Vagina (tissue), 2 donors: ENCODE data around the gene DNAH10. TPM values are rescaled to one million over a fixed set of nuclear protein-coding genes. Genes with fewer than 3 reads are reported as not detected.

Source experiments
- DNase-seq, 2 donors: peaks; one replicate each; pipeline ENCODE4 v3.0.0-alpha.2; 2017; ENCODE audit errors: extremely low spot score in 2 of 2
- H3K27ac ChIP-seq: fragments of 200-600 bp; sonication (generic); one replicate; pipeline ENCODE4 v1.5.1; 2019
- H3K27me3 ChIP-seq: fragments of 200-600 bp; sonication (generic); one replicate; pipeline ENCODE4 v1.5.1; 2019
- H3K36me3 ChIP-seq, 2 donors: fragments of 200-600 bp; sonication (generic); one replicate each; pipeline ENCODE4 v1.5.1; 2017 to 2019
- H3K4me1 ChIP-seq: fragments of 200-600 bp; sonication (generic); one replicate; pipeline ENCODE4 v1.5.1; 2019
- H3K4me3 ChIP-seq, 2 donors: fragments of 200-600 bp; sonication (generic); 1 replicate in 1 of 2; 2 replicates in 1 of 2; pipeline ENCODE4 v1.5.1; 2016 to 2019
- H3K9me3 ChIP-seq: fragments of 200-600 bp; sonication (generic); one replicate; pipeline ENCODE4 v1.5.1; 2019
- POLR2A ChIP-seq, 2 donors: fragments of 450-650 bp; IDR thresholded peaks; one replicate each; pipeline ENCODE4 v1.6.1; 2017; ENCODE audit warnings: antibody characterized with exemption in 2 of 2, mild to moderate bottlenecking in 2 of 2, moderate library complexity in 2 of 2
- POLR2AphosphoS5 ChIP-seq, 2 donors: sonication (generic); formaldehyde crosslinking; IDR thresholded peaks; one replicate each; pipeline ENCODE4 v1.9.0; 2017; ENCODE audit warnings: antibody characterized with exemption in 2 of 2, mild to moderate bottlenecking in 2 of 2, low read depth in 1 of 2; ENCODE audit not compliant: insufficient read depth in 1 of 2
- intact Hi-C: fragments of 100-400 bp; cut with DNase I; formaldehyde crosslinking; loops from one replicate; pipeline ENCODE4 v1.15.1; 2023
- total RNA-seq: library from RNA; depleted of rRNA; stranded (reverse); fragments of >200 nt; gene quantifications from one replicate; pipeline ENCODE4 v1.2.3, GENCODE V29; 2016
- TF ChIP-seq, protein P1 (sequence below), 3 experiments: fragments of 450-650 bp in 2 of 3; fragments of 200-600 bp in 1 of 3; sonication (generic) in 1 of 3; IDR thresholded peaks; one replicate each; pipeline ENCODE4 v1.5.1; 2017 to 2019; ENCODE audit warnings: antibody characterized with exemption in 3 of 3, mild to moderate bottlenecking in 2 of 3, moderate library complexity in 2 of 3

DNAH10 gene
- total RNA-seq, 1 donor from 2014 or later: not detected

DNA sequence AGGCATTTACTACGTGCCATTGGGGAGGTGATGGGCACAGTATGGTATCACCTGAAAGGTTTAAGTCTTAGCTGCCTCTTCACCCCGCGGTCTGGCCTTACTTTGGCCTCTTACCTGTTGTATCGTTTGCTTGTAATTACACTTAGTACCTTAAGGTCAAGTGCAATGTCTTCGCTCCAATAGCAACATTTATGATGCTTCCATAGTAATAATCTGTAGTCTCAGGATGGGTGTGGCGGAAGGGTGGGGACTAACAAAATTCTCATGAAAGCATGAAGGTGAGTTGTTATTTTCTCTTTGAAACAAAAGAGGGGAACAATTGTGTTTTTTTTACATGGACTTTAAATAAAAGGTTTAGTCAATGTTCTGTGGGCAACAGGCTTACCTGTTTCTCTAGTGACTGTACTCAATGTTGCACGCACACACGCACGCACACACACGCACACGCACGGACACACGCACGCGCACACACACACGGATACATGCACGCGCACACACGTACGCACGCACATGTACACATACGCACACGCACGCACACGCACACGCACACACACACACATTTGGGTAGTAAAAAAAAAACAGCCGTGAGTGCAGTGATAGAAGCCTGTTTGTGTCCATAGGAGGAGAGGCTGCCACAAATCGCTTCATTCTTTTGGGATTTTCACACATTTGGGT, 91.4 kb downstream of the DNAH10 start:
- Histone ChIP-seq H3K27ac (no peak overlapping the region), H3K9me3 (no peaks in the 10 kb centered on the region), H3K4me1 (no peaks in the 10 kb centered on the region), H3K4me3 (no peak overlapping the region), H3K27me3 (no peaks in the 10 kb centered on the region), H3K36me3 (no peaks in the 10 kb centered on the region)
- intact Hi-C loops: no loop called here
- DNase-seq: no peak
- TF ChIP-seq, protein P1, sequence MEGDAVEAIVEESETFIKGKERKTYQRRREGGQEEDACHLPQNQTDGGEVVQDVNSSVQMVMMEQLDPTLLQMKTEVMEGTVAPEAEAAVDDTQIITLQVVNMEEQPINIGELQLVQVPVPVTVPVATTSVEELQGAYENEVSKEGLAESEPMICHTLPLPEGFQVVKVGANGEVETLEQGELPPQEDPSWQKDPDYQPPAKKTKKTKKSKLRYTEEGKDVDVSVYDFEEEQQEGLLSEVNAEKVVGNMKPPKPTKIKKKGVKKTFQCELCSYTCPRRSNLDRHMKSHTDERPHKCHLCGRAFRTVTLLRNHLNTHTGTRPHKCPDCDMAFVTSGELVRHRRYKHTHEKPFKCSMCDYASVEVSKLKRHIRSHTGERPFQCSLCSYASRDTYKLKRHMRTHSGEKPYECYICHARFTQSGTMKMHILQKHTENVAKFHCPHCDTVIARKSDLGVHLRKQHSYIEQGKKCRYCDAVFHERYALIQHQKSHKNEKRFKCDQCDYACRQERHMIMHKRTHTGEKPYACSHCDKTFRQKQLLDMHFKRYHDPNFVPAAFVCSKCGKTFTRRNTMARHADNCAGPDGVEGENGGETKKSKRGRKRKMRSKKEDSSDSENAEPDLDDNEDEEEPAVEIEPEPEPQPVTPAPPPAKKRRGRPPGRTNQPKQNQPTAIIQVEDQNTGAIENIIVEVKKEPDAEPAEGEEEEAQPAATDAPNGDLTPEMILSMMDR (IDR thresholded peaks at IDR 0.05): no peak
- TF ChIP-seq POLR2A (IDR thresholded peaks at IDR 0.05) (no peak), POLR2AphosphoS5 (IDR thresholded peaks at IDR 0.05; ENCODE audit: insufficient read depth in 1 of 2, low read depth in 1 of 2) (no peak)

DNA sequence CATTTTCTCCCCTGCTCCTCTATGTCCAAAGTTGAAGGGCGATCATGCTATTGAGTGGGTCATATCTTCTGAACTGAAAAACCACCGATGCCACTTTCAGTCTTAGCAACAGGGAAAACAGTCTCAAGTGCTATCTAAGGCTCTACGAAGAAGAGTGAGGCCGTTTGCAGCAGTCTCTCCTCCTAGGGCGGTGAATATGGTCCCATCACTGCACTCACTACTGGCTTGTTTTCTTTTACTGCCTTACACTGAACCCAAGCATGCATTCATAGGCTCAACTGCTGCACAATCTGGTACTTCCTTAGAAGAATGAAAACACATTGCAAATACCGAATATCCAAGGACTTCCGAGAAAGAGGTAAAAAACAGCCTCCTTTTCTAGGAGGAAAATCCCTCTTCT, 92.1 kb downstream of the DNAH10 start:
- TF ChIP-seq POLR2AphosphoS5 (IDR thresholded peaks at IDR 0.05; ENCODE audit: insufficient read depth in 1 of 2, low read depth in 1 of 2): no peak
- TF ChIP-seq, protein P1 (IDR thresholded peaks at IDR 0.05): no peak
- no peak for TF ChIP-seq POLR2A (IDR thresholded peaks at IDR 0.05)
- Histone ChIP-seq H3K36me3 (no peaks in the 10 kb centered on the region), H3K27me3 (no peaks in the 10 kb centered on the region), H3K4me1 (no peaks in the 10 kb centered on the region), H3K27ac (no peak overlapping the region), H3K4me3 (no peak overlapping the region), H3K9me3 (no peaks in the 10 kb centered on the region)
- DNase-seq: no peak
- intact Hi-C loops: no loop called here

DNA sequence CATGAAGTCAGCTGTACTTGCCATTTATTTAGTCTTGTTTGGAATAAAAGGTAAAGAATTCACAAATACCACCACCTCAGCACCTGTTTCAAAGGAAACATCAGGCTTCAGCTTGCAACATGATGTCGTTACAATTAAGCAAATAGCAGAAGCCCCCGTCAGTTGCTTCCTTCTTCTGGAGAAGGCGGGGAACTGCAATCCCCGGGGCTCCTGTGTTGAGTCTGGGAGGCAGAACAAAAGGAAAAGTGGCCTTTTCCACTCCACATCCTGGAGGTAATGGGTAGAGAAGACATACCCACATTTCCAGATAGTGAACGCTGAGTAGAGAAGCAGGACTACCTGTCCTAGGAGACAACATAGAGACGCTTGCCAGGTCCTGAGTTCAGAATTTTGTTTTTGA, 92.8 kb downstream of the DNAH10 start:
- H3K4me1 ChIP-seq: no peaks in the 10 kb centered on the region
- TF ChIP-seq POLR2A (IDR thresholded peaks at IDR 0.05) (no peak), POLR2AphosphoS5 (IDR thresholded peaks at IDR 0.05; ENCODE audit: insufficient read depth in 1 of 2, low read depth in 1 of 2) (no peak)
- TF ChIP-seq, protein P1 (IDR thresholded peaks at IDR 0.05): no peak
- H3K36me3 ChIP-seq: no peaks in the 10 kb centered on the region
- H3K27me3 ChIP-seq: no peaks in the 10 kb centered on the region
- no peak overlapping the region for H3K27ac ChIP-seq
- no peak for DNase-seq
- H3K4me3 ChIP-seq: no peak overlapping the region
- no peaks in the 10 kb centered on the region for H3K9me3 ChIP-seq
- intact Hi-C loops: loop anchor here (1.0 kb wide), 1 partner anchor 19 kb away; no protein-coding TSS in a partner anchor

DNA sequence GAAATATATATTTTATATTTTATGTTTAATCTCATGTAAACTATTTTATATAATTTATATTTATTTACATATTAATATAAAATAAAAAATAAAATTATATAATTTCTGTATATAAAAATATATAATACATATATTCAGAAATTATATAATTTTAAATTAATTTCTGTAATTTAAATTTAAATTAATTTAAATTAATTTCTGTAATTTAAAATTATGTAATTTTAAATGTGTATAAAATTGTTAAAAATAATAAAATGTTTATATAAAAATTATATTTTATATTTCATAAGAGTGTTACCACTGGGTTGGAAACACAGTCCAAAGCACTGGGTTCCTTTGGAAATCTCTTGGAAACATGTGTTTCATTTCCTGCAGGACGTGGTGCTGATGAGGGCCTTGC, 94.6 kb downstream of the DNAH10 start:
- no peaks in the 10 kb centered on the region for H3K27me3 ChIP-seq
- H3K4me1 ChIP-seq: no peaks in the 10 kb centered on the region
- no peaks in the 10 kb centered on the region for H3K9me3 ChIP-seq
- no peak for DNase-seq
- no peaks in the 10 kb centered on the region for H3K36me3 ChIP-seq
- no peak overlapping the region for H3K27ac ChIP-seq
- intact Hi-C loops: no loop called here
- no peak overlapping the region for H3K4me3 ChIP-seq
- TF ChIP-seq POLR2A (IDR thresholded peaks at IDR 0.05): no peak
- TF ChIP-seq, protein P1 (IDR thresholded peaks at IDR 0.05): no peak
- no peak for TF ChIP-seq POLR2AphosphoS5 (IDR thresholded peaks at IDR 0.05; ENCODE audit: insufficient read depth in 1 of 2, low read depth in 1 of 2)

DNA sequence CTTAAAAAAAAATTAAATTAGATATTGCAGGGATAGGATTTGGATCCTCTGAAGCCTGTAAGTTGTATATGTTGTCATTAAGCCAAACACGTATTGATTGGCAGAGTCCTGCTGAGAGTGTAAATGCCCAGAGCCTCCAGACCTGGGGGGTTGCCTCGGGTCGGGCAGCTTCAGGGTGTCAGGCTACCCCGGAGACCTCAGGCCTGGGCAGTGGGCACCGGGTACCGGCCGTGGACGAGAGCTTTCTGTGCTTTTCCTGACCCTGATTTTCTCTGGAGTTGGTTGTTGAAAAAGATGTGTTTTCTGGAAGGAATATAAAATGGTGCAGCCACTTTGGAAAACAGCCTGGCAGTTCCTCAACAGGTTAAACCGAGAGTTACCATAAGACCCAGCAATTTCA, 96.1 kb downstream of the DNAH10 start:
- Histone ChIP-seq H3K36me3 (no peaks in the 10 kb centered on the region), H3K27me3 (no peaks in the 10 kb centered on the region), H3K9me3 (no peaks in the 10 kb centered on the region), H3K27ac (no peak overlapping the region), H3K4me1 (no peaks in the 10 kb centered on the region), H3K4me3 (no peak overlapping the region)
- no peak for TF ChIP-seq POLR2AphosphoS5 (IDR thresholded peaks at IDR 0.05; ENCODE audit: insufficient read depth in 1 of 2, low read depth in 1 of 2)
- TF ChIP-seq, protein P1 (IDR thresholded peaks at IDR 0.05): no peak
- no peak for TF ChIP-seq POLR2A (IDR thresholded peaks at IDR 0.05)
- intact Hi-C loops: no loop called here
- DNase-seq: no peak
